NB4 (cell line): ENCODE measurements around the gene MMP21.

Experiments used
- DNase-seq: peaks from one replicate; pipeline ENCODE4 v3.0.0; 2010; ENCODE audit warnings: low read depth
- H3K4me3 ChIP-seq: one replicate; pipeline ENCODE4 v1.5.1; 2011; ENCODE audit warnings: mild to moderate bottlenecking, low read depth, low read length, moderate library complexity
- CTCF ChIP-seq: IDR thresholded peaks from one replicate; pipeline ENCODE4 v1.5.1; 2012; ENCODE audit warnings: low read depth, low read length
- MAX ChIP-seq: IDR thresholded peaks from 2 replicates; pipeline ENCODE4 v1.6.1; 2011; ENCODE audit warnings: low read depth, low read length
- MYC ChIP-seq: IDR thresholded peaks from 2 replicates; pipeline ENCODE4 v1.6.1; 2011; ENCODE audit warnings: low read depth, low read length
- POLR2A ChIP-seq: IDR thresholded peaks from 2 replicates; pipeline ENCODE4 v1.6.1; 2011; ENCODE audit warnings: mild to moderate bottlenecking; ENCODE audit not compliant: insufficient read length; ENCODE audit errors: extremely low read depth

Gene MMP21

GRCh38 chr10:125816548-125816947 is 40.9 kb upstream of the MMP21 start:
- no peak for TF ChIP-seq POLR2A
- no peak for TF ChIP-seq CTCF
- no peak for TF ChIP-seq MYC
- TF ChIP-seq MAX, result no peak
- no peak overlapping the region for H3K4me3 ChIP-seq
- DNase-seq, result no peak

- TF ChIP-seq MAX (no peak), CTCF (no peak), MYC (no peak), POLR2A (no peak)
- no peak for DNase-seq
- H3K4me3 ChIP-seq, result no peak overlapping the region
Observed at GRCh38 chr10:125815764-125816163, 40.1 kb upstream of the MMP21 start.

GRCh38 chr10:125812128-125812750 is 36.6 kb upstream of the MMP21 start:
- H3K4me3 ChIP-seq, result no peak overlapping the region
- no peak for DNase-seq
- TF ChIP-seq POLR2A, result no peak
- no peak for TF ChIP-seq MAX
- TF ChIP-seq MYC, result no peak
- no peak for TF ChIP-seq CTCF

- DNase-seq, result no peak
- TF ChIP-seq MAX (no peak), POLR2A (no peak), MYC (no peak), CTCF (no peak)
- no peak overlapping the region for H3K4me3 ChIP-seq
Observed at GRCh38 chr10:125811251-125811650, 35.6 kb upstream of the MMP21 start.

- H3K4me3 ChIP-seq, result no peak overlapping the region
- TF ChIP-seq POLR2A (no peak), MAX (no peak), MYC (no peak)
- no peak for DNase-seq
Observed at GRCh38 chr10:125808047-125808446, 32.4 kb upstream of the MMP21 start.

GRCh38 chr10:125802739-125803138 is 27.1 kb upstream of the MMP21 start:
- no peak for TF ChIP-seq MAX
- no peak for TF ChIP-seq CTCF
- no peak for TF ChIP-seq POLR2A
- no peak for TF ChIP-seq MYC
- H3K4me3 ChIP-seq, result no peak overlapping the region
- DNase-seq, result no peak
